GM12891 (cell line): ENCODE results near the gene CARD11.

Source experiments
- PAX5 ChIP-seq: IDR thresholded peaks from 2 replicates; pipeline ENCODE4 v1.6.1; 2011; ENCODE audit warnings: low read length, moderate library complexity, mild to moderate bottlenecking; ENCODE audit not compliant: insufficient read depth, severe bottlenecking
- POLR2A ChIP-seq: IDR thresholded peaks from 2 replicates; pipeline ENCODE4 v1.6.1; 2011; ENCODE audit warnings: low read depth, low read length, control low read depth
- POLR2AphosphoS5 ChIP-seq: IDR thresholded peaks from 2 replicates; pipeline ENCODE4 v1.6.1; 2011; ENCODE audit warnings: low read depth, low read length, control low read depth
- SPI1 ChIP-seq: IDR thresholded peaks from 2 replicates; pipeline ENCODE4 v1.6.1; 2011; ENCODE audit warnings: low read depth, low read length, control low read depth

DNA sequence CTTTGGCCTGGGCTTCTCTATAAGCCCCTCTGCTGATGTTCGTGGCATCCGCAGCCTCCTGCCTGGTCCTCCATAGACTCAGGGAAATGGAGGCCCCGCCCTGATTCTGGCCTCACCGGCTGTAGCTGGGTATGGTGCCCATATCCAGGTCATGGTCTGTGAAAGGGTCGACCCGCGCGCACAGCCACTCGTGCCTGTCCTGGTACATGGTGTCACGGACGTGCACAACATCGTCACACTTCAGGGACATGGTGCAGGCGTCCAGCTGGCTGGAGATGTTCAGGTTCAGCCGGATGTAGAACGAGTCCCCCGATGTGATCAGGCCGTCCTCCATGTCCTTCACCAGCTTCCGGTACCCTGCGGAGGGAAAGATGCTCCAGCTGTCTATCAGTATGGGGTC lies 124.4 kb downstream of the CARD11 start:
- TF ChIP-seq POLR2AphosphoS5, result peak; percentile 36; the same call in 1 of the 2 replicates
- TF ChIP-seq POLR2A, result no peak
- TF ChIP-seq SPI1, result no peak
- no peak for TF ChIP-seq PAX5
